ENCODE results near the gene GATM.
A peak's percentile ranks its signal among the peaks of the same experiment; 100 is the strongest.

The GATM gene, protein sequence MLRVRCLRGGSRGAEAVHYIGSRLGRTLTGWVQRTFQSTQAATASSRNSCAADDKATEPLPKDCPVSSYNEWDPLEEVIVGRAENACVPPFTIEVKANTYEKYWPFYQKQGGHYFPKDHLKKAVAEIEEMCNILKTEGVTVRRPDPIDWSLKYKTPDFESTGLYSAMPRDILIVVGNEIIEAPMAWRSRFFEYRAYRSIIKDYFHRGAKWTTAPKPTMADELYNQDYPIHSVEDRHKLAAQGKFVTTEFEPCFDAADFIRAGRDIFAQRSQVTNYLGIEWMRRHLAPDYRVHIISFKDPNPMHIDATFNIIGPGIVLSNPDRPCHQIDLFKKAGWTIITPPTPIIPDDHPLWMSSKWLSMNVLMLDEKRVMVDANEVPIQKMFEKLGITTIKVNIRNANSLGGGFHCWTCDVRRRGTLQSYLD

DNA sequence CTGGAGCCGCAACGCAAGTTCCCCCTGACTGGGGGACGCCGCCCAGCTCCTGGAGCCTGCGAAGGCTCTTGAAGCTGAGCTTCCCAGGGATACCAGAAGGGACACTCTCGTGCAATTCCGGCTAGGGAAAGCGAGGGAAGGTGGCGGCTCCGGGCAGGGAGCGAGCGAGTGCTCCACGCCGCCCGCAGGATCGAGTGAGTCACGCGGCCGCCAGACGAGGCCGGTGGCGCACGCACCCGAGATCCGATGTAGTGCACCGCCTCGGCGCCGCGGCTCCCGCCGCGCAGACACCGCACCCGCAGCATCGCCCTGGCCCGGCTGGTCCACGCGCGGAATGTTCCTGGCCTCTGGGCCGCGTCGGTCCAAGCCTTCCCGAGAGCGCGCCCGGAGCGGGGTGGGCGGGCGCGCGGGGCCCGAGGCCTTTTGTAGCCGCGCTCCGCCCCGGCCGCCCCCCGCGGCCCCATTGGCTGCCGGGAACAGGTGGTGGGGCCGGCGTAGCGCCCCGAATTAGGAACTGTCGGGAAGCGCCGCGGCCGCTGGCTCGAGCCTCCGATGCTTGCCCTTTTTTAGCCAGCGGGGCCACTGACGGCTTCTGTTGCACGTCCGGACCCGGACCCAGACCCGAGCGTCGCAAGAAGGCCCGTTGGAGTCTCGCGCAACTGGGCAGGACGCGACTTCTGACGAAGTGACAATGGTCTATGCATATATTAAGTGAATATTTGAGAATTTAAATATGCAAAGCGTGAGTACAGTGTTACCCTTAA is at the start of gene GATM:
GATM (minus strand) TSS at position 396 of the 764 bp plus-strand sequence; CDS start at position 305, 91 bp downstream.
- peak in 2 of 4 experiments; percentile 32 to 44 for DNase-seq (ENCODE audit: low read depth in 4 of 4, low spot score in 1 of 4)

DNA sequence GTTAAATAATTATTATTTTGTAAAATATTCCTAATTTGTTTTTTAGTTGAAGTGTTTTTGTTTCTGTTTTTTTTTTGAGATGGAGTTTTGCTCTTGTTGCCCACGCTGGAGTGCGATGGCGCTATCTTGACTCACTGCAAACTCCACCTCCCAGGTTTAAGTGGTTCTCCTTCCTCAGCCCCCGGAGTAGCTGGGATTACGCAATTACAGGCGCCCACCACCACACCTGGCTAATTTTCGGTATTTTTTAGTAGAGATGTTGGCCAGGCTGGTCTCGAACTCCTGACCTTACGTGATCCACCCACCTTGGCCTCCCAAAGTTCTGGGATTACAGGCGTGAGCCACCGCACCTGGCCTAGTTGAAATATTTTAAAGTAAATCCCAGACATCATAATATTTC is 48.7 kb upstream of the GATM start:
- no peak for DNase-seq (ENCODE audit: low read depth in 4 of 4, low spot score in 1 of 4)

DNA sequence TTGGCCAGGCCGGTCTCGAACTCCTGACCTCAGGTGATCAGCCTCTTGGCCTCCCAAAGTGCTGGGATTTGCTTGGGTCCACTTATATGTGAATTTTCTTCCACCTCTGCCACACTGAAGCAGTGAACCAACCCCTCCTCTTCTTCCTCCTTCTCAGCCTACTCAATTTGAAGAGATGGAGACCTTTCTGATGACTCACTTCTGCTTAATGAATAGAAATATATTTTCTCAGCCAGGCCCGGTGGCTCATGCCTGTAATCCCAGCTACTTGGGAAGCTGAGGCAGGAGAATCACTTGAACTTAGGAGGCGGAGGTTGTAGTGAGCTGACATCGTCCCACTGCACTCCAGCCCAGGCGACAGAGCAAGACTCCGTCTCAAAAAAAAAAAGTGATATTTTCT is 46.8 kb upstream of the GATM start:
- DNase-seq (ENCODE audit: low read depth in 4 of 4, low spot score in 1 of 4), result no peak

DNA sequence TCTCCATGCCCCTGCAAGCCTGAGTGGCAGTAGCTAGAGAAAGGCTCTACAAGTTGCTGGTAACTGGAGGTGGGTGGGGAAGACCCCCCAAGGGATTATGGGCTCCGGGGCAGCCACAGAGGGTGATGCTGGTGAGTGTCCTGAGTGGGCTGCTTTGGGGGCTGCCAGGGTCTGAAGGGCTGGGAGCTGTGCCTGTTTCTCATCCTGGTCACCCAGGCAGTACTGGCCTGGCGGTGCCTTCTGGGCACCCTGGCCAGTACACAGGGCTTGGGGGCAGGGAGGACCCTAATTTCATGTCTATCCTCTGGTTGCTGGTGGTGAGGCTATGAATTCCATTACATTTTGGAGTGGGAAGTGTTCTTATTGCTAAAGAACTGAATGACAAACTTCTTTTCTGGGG is 46.1 kb upstream of the GATM start:
- no peak for DNase-seq (ENCODE audit: low read depth in 4 of 4, low spot score in 1 of 4)

DNA sequence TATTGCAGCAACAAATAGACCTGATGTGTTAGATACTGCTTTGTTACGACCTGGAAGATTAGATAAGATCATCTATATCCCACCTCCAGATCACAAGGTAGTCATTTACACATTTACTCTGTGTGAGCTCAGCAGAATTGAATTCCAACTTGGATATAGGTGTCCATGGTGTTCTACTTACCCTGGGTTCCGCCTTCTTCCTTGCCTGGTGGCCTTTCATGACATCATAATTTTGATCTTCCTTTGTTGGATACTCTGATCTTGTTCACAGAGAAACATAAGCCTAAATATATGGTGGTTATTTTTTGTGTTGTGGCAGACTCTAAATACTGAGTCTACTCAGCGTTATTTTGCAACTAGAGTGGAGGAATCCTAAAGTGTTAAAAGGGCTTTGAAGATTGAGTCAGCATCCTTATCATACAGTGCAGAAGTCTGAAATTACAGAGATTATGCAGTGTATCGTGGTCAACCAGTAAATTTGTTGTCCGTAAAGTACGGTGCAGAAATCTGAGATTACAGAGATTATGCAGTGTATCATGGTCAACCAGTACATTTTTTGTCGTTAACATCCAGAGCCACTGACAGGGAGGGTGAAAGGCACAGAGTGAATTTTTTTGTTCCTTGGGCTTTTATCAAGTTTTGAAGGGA is 39.1 kb upstream of the GATM start:
- DNase-seq (ENCODE audit: low read depth in 4 of 4, low spot score in 1 of 4), result no peak

DNA sequence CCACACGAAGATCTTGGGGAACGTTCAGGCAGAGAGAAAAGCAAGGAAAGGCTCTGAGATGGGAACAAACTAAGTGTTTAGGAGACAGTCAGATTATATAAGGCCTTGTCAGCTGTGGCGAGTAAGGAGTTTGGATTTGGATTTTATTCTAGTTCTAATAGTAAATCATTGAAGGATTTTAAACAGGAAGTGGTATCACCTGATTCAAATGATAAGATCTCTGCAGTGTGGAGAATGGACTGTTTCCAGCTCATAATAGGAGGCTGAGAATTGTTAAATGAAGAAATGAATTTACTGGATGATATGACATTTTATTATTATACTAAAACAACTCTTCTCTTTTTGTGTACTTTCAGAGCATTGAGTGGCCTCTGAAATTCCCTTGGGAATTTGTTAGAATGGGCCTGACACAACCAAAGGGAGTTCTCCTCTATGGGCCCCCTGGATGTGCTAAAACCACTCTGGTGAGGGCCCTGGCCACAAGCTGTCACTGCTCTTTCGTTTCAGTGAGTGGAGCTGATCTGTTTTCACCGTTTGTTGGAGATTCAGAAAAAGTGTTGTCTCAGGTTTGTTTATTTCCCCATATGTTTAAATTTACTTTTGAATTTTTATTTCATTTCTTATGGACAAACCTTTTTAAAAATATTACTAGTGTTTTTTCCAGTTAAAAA is 36.0 kb upstream of the GATM start:
- no peak for DNase-seq (ENCODE audit: low read depth in 4 of 4, low spot score in 1 of 4)

DNA sequence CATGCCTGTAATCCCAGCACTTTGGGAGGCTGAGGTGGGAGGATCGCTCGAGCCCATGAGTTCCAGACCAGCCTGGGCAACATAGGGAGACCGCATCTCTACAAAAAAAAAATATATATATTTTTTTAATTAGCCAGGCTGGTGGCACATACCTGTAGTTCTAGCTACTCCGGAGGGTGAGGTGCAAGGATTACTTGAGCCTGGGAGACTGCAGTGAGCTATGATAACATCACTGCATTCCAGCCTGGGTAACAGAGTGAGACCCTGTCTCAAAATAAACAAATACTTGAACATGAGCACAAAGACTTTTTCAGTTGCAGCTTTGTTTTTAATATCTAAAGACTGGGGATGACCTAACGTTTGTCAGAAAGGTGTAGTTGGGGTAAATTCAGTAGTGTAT is 31.3 kb upstream of the GATM start:
- no peak for DNase-seq (ENCODE audit: low read depth in 4 of 4, low spot score in 1 of 4)

DNA sequence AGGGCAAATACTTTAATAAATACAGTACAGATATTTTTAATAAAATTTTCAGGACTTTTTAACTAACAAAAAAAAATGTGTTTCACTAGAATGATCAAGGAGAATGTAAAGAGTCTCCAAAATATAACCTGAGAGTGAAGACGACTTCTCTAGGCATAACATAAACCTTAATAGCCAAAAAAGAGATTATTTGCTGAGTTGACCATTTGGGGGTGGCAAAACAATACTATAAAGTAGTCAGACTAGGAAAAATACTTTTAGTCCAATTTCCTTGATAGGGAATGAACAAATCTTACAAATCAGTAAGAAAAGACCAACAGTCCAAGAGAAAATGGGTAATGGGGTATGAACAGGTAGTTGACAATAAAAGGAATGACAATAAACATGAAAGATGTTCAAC is 29.4 kb upstream of the GATM start:
- no peak for DNase-seq (ENCODE audit: low read depth in 4 of 4, low spot score in 1 of 4)

DNA sequence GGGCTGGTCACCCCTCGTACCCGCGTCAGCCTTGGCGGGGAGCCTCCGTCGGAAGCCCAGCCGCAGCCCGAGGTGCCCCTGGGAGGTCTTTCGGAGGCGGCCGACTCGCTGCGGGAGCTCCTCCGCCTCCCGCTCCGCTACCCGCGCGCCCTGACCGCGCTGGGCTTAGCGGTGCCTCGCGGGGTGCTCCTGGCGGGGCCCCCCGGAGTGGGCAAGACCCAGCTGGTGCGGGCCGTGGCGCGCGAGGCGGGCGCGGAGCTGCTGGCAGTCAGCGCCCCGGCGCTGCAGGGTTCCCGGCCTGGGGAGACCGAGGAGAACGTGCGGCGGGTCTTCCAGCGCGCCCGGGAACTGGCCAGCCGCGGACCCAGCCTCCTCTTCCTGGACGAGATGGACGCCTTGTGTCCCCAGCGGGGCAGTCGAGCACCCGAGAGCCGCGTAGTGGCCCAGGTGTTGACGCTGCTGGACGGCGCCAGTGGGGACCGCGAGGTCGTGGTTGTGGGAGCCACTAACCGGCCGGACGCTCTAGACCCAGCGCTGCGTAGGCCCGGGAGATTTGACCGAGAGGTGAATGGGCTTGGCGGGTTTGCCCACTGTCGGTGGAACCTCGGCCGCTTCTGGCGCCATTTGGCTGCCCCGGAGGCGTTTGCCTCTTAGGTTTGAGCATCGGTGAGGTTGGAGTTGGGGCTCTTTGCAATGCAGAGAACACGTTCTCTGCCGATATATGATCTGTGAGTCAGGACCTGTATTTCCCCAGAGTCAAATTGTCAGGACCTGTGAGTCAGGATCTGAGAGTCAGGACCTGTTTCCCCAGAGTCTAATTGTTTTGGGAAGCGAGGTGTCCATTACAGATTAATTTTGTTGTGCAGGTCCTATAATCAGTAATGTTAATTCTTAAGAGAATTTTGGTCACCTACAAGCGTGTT is 24.9 kb upstream of the GATM start:
- peak in 3 of 4 experiments; percentile 2 to 20 (median 8) for DNase-seq (ENCODE audit: low read depth in 4 of 4, low spot score in 1 of 4)

DNA sequence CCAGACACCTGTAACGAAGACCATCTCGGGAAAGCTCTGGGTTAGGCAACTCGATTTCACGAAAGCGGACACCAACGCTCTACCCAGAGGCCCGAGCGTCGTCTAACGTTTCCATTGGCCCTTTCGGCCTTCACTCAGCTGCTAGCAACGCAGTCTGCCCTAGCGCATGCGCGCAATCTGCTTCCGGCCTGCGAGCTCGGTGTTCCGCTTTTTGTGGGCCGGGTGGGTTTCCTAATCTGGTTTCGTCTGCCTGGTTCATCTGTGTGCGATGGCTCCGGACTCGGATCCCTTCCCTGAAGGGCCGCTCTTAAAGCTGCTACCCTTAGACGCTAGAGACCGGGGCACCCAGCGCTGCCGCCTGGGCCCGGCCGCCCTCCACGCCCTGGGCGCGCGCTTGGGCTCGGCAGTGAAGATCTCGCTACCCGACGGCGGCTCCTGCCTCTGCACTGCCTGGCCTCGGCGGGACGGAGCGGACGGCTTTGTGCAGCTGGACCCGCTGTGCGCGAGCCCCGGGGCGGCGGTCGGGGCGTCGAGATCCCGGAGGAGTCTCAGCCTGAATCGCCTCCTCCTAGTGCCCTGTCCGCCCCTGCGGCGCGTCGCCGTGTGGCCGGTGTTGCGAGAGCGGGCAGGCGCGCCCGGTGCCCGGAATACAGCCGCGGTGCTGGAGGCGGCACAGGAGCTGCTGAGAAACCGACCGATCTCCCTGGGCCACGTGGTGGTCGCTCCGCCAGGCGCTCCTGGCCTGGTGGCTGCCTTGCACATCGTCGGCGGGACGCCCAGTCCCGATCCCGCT is 24.0 kb upstream of the GATM start:
- DNase-seq (ENCODE audit: low read depth in 4 of 4, low spot score in 1 of 4), result peak; percentile 83 to 92 (median 88)

DNA sequence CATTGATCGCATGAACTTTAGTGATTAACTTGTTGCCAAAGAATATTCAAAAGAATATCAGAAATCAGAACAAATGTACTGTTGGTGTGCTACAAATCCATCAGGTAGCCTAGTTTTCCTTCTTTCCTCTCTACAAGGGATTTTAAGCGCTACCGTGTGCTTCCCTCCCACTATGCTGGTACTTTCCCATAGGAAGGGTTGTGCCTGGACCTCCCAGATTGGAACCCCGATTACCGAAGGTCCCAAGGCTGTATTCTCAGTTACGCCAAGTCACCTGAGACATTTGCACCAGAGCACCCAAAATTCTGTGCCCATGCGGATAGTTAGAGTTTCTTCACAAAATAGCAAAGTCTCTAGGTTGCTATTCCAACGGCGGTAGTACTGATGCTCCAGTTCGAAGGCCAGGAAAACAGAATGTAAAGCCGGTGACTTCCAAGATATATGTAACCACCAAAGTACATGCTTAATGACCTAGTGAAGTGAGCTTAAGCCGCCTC is 23.4 kb upstream of the GATM start:
- no peak for DNase-seq (ENCODE audit: low read depth in 4 of 4, low spot score in 1 of 4)

DNA sequence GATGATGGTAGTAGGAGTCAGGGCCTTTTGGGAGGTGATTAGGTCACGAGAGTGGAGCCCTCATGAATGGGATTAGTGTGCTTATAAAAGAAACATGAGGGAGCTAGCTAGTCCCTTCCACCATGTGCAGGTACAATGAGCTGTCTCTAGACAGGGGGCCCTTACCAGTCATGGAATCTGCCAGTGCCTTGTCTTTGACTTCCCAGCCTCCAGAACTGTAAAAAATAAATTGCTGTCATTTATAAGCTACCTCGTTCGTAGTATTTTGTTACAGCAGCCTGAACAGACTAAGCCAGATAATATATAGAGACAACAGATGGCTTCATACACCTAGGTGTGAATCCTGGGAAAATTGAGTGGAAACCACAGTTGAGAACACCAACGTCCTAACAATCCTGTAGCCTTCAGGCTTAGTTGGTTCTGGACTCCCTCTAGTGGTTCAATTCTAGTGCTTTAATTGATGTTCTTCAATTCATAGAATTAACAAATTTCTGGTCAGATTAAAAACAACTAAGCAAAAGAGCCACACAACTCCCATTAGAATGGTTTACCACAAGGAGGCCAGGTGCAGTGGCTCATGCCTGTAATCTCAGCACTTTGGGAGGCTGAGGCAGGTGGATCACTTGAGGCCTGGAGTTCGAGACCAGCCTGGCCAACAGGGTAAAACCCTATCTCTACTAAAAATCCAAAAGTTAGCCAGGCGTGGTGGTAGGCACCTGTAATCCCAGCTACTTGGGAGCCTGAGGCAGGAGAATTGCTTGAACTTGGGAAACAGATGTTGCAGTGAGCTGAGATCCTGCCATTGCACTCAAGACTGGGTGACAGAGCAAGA is 21.3 kb upstream of the GATM start:
- no peak for DNase-seq (ENCODE audit: low read depth in 4 of 4, low spot score in 1 of 4)

DNA sequence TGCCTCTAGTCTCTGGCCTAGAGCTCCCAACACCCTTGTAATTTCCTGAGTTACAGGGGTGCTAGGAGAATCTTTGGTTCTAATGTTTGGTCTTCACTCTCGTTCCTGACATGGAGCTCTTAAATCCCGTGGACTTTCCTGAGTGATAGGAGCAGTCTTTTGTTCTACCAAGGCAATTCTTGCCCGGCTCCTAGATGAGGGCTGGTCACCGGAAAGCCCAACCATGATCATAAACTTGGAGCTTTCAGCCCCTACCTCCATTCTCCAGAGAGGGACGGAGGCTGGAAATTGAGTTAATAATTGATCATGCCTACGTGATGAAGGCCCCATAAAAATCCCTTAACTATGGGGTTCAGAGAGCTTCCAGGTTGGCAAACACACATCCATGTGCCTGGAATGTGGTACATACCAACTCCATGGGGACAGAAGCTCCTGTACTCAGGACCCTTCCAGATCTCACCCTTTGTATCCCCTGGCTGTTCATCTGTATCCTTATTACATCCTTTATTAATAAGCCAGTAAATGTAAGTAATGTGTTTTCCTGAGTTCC is 18.8 kb upstream of the GATM start:
- no peak for DNase-seq (ENCODE audit: low read depth in 4 of 4, low spot score in 1 of 4)

DNA sequence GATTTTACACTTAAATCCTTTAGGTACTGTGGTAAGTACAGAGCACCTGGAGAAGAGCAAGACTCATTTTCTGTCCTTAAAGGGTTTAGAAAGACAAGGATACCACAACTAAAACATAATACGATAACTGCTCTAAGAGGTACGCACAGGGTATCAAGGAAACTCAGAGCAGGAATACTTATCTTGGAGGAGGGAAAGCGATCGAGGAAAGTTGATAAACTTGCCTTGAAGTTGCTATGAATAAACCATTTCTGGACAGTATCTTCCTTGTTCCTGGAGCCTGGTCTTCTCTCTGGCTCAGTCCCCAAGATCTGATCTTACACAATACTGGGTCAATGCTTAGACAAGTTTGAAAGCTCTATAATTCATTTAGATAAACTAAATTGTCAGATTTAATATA is 17.6 kb upstream of the GATM start:
- no peak for DNase-seq (ENCODE audit: low read depth in 4 of 4, low spot score in 1 of 4)

DNA sequence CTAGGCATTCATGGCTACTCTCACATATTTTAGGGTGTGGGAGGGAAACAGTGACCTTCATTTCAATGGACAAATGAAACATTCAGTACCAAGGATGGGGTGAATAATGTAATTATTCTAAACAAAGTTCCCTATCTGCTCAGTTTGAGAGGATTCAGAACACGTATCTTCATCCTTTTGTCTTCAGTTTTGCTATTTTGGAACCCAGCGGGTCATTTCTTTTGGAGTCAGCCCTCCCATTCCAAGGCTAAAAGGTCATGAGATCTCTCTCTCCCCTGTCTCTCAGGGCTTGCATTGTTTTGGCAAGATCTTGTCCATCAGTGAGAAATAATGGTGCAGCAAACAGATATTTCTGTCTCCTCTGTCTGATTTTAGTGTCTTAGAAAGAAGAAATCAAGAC is 16.3 kb upstream of the GATM start:
- DNase-seq (ENCODE audit: low read depth in 4 of 4, low spot score in 1 of 4), result no peak

DNA sequence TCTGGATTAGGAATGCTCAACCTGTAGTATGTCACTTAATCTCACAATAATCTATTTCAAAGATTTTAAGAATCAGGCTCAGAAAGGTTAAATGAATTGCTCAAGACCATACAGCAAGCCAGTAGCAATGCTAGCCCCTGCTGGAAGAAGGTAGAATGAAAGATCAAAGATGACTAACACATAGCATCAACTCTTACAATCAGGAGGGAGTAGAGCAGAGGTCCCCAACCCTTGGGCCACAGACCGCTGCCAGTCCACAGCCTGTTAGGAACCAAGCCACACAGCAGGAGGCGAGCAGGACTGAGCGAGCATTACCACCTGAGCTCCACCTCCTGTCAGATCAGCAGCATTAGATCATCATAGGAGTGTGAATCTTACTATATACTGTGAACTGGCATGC is 15.5 kb upstream of the GATM start:
- DNase-seq (ENCODE audit: low read depth in 4 of 4, low spot score in 1 of 4), result no peak

DNA sequence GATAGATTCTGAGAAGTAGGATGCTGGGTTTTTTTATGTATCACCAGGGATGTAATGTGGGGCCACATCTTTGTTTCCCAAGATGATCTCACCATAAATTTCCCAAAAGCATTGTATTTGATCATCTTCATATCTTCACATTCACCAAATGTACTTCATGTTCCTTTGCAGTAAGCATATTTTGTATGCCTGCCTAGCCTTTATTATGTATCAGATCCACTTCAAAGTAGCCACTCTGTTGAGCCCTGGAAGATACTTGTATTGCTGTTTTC is 14.2 kb upstream of the GATM start:
- no peak for DNase-seq (ENCODE audit: low read depth in 4 of 4, low spot score in 1 of 4)
